GM20000 (cell line): Measurements from ENCODE around the gene ACSF2.
"Not testable (repeated sequence)": the region's sequence is repeated elsewhere in the genome, so short reads cannot be mapped to it uniquely, and the experiment has no call there.

ENCODE experiments used
- DNase-seq: peaks from one replicate; pipeline ENCODE4 v3.0.0; 2012; ENCODE audit warnings: low spot score
- TF ChIP-seq, protein P1 (sequence below): IDR thresholded peaks from 2 replicates; pipeline ENCODE4 v1.5.1; 2012; ENCODE audit warnings: mild to moderate bottlenecking, control low read depth; ENCODE audit errors: extremely low read depth, missing control alignments

The ACSF2 gene

GRCh38 chr17:50412188-50412732, 13.8 kb upstream of the ACSF2 start:
- DNase-seq = no peak
- TF ChIP-seq, protein P1, sequence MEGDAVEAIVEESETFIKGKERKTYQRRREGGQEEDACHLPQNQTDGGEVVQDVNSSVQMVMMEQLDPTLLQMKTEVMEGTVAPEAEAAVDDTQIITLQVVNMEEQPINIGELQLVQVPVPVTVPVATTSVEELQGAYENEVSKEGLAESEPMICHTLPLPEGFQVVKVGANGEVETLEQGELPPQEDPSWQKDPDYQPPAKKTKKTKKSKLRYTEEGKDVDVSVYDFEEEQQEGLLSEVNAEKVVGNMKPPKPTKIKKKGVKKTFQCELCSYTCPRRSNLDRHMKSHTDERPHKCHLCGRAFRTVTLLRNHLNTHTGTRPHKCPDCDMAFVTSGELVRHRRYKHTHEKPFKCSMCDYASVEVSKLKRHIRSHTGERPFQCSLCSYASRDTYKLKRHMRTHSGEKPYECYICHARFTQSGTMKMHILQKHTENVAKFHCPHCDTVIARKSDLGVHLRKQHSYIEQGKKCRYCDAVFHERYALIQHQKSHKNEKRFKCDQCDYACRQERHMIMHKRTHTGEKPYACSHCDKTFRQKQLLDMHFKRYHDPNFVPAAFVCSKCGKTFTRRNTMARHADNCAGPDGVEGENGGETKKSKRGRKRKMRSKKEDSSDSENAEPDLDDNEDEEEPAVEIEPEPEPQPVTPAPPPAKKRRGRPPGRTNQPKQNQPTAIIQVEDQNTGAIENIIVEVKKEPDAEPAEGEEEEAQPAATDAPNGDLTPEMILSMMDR = no peak

DNA sequence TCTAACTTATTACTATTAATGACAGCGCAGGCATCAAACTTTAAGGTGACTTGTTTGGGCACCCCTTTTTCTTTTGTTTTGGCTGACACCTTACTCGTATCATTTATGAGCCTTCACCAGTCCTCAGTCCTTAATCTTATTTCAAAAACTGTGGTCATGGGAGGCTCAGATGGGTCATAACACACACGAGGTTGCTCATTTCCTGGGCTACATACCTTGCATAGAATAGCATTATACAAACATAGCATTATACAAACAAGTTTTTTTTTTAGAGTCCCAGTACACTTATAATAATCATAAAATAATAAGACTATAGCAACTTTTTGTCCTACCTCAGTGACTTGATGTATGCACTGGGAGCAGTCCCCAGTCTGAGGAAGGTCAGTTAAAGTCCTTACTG, 11.2 kb upstream of the ACSF2 start:
- no peak for DNase-seq
- TF ChIP-seq, protein P1 = no peak

DNA sequence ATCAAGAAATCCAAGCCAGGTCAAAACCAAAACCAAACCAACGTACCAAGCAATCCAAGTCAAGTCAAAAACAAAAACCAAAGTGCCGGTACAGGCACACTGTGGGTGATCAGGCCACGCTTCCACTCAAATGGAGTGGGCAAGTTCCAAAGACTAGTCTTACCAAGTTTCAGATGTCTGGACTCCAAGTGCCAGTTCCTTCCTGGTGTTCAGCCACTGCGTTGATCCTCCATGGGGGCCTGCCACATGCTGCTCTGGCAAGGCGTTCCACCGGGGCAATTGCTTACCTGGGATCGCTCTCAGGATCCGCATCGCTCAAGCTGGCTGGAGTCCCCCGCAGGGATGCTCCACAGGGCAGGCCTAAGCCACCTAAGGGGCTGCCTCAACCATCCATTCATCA, 6.4 kb upstream of the ACSF2 start:
- not testable (repeated sequence) for DNase-seq

DNA sequence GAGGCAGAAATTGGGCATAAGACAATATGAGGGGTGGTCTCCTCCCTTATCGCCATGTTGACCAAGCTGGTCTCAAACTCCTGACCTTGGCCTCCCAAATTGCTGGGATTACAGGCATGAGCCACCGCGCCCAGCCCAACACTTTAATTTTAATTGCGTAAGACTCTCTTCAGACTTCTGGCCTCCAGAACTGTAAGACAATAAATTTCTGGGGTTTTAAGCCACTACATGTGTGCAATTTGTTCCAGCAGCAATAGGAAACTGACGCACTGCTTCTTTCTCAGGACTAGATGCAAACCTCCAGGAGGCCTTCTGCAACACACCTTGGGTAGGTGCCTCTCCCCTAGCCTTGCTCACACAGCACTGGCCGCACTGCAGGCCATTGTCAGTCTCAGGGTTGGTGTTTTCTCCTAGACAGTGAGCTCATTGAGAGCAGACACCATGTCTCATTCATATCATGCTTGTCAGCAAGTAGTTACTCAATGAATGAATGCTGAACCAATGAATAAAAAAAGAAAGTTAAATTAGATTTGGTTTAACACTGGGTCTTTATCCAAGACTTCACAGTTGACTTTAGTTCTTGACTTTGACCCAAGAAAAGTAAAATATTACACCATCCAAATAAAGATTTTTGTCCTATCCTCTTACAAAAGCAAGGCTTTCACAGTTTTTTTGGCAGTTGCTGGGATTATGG, 5.5 kb upstream of the ACSF2 start:
- TF ChIP-seq, protein P1 = no peak
- no peak for DNase-seq

DNA sequence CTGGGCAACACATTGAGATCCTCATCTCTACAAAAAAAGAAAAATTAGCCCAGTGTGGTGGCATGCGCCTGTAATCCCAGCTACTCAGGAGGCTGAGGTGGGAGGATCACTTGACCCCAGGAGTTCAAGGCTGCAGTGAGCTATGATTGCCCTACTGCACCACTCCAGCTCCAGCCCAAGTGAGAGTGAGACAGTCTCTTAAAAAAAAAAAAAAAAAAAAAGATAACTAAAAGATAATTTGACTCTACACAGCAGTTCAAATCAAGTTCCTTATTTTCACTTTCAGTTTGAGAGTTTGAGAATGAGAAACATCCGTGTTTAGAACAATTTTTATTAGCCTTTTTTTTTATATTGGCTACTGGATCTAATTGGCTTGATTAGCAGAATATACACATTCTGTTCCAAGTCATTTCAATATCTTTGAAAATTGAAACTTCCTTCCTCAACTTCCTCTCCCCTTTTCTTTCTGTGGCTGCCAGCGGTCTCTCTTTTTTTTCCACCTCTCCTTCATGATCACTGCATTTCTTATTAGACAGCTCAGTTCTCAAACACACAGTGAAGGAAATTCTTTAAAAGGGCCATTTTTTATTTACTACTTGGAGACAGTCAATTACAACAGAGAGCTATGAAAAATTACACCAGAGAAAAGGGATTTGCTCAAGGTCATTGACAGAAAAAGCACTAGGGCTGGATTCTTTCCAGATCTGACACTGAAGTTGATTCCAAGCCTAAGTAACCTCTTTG, 4.5 kb upstream of the ACSF2 start:
- DNase-seq = peak; percentile 72

GRCh38 chr17:50422738-50423137, 3.3 kb upstream of the ACSF2 start:
- no peak for DNase-seq
- TF ChIP-seq, protein P1 = no peak

More for the DNA sequence above, 4.5 kb upstream of the ACSF2 start:
- TF ChIP-seq, protein P1 = no peak

DNA sequence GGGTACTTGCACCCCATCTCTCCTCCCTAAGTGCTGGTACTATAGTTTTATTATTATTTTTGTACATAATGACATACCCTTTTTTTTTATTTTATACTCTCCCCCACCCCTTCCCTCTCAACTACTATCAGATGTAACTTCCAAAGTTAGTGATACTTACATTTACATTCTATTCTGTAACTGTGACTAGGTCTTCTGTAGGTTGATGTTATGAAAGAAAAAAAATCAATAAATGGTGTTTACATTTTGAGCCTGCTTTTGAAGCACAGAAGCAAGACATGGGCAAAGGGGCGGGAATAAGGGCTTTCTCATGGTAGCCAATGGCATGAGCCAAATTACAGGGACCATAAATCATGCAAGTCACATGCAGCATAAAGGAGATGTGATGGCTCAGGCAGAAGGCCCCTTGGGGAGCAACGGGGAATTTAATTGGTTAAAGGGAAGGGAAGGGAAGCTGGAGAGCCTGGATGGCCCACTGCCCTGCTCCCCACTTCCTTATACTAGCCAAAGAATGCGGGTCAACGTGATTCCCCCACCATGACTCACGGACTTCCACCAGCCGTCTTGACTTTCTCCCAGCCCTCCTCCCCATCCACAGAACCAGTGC, 2.4 kb upstream of the ACSF2 start:
- DNase-seq = no peak
- TF ChIP-seq, protein P1 = no peak
